Endodermal cell (in vitro differentiated cells): ENCODE measurements around the gene IFNL2. TPM values are rescaled to one million over a fixed set of nuclear protein-coding genes. Genes with fewer than 3 reads are reported as not detected.

ENCODE experiments used
- DNase-seq: peaks from one replicate; pipeline ENCODE4 v3.0.0-alpha.2; 2017
- H3K27ac ChIP-seq: 2 replicates; pipeline ENCODE4 v1.5.1; 2013; ENCODE audit warnings: mild to moderate bottlenecking, low read depth, low read length, moderate library complexity
- H3K27me3 ChIP-seq: 2 replicates; pipeline ENCODE4 v1.6.1; 2013; ENCODE audit warnings: mild to moderate bottlenecking, low read length, moderate library complexity; ENCODE audit not compliant: insufficient read depth, control insufficient read depth, poor library complexity, severe bottlenecking
- H3K36me3 ChIP-seq: 2 replicates; pipeline ENCODE4 v1.7.0; 2013; ENCODE audit warnings: mild to moderate bottlenecking, low read length, moderate library complexity; ENCODE audit not compliant: control insufficient read depth, insufficient read depth
- H3K4me1 ChIP-seq: one replicate; pipeline ENCODE4 v1.7.0; 2013; ENCODE audit warnings: low read length; ENCODE audit not compliant: control insufficient read depth, insufficient read depth
- H3K4me3 ChIP-seq: 2 replicates; pipeline ENCODE4 v1.5.1; 2013; ENCODE audit warnings: mild to moderate bottlenecking, low read length, moderate library complexity
- H3K9ac ChIP-seq: 2 replicates; pipeline ENCODE4 v1.6.1; 2013; ENCODE audit warnings: mild to moderate bottlenecking, low read length, moderate library complexity; ENCODE audit not compliant: poor library complexity, severe bottlenecking; ENCODE audit errors: extremely low read depth
- H3K9me3 ChIP-seq: 2 replicates; pipeline ENCODE4 v1.6.1; 2013; ENCODE audit warnings: mild to moderate bottlenecking, low read length, moderate library complexity; ENCODE audit not compliant: control insufficient read depth
- H3K27ac Mint-ChIP-seq: 2 replicates; pipeline ENCODE4 v1.8.0; 2020; ENCODE audit warnings: mixed read lengths
- H3K27me3 Mint-ChIP-seq: 2 replicates; pipeline ENCODE4 v1.8.0; 2021; ENCODE audit warnings: mild to moderate bottlenecking, mixed read lengths; ENCODE audit not compliant: insufficient read depth
- H3K36me3 Mint-ChIP-seq: 2 replicates; pipeline ENCODE4 v1.8.0; 2020; ENCODE audit warnings: low read depth, mixed read lengths
- H3K4me1 Mint-ChIP-seq: 2 replicates; pipeline ENCODE4 v1.8.0; 2020; ENCODE audit warnings: mixed read lengths
- H3K4me3 Mint-ChIP-seq: 2 replicates; pipeline ENCODE4 v1.8.0; 2020; ENCODE audit warnings: mild to moderate bottlenecking, moderate library complexity, mixed read lengths
- H3K9me3 Mint-ChIP-seq: 2 replicates; pipeline ENCODE4 v1.8.0; 2020; ENCODE audit warnings: mild to moderate bottlenecking, mixed read lengths
- WGBS, 2 experiments: methylation state at CpG; one replicate each; pipeline versions ENCODE4 v1.1.5 to v1.1.7; 2013; ENCODE audit warnings: missing lambda C conversion rate in 2 of 2, mixed read lengths in 1 of 2; ENCODE audit not compliant: insufficient coverage in 1 of 2, insufficient read length in 1 of 2; 5-methylcytosine and 5-hydroxymethylcytosine counted together
- total RNA-seq, 2 donors: library from RNA; stranded (reverse); fragmentation: NEBNext Ultra II Directional in 1 of 2; extraction: Animal tissue kit (Norgen Biotek cat#: 25700) in 1 of 2; gene quantifications; 2 replicates in 1 of 2; 3 replicates in 1 of 2; pipeline ENCODE4 v1.2.1, GENCODE V29; 2021
- TF ChIP-seq, protein P1 (sequence below): fragments of 200-600 bp; sonication (generic); conservative IDR thresholded peaks from 2 replicates; pipeline ENCODE4 v1.5.0; 2021; ENCODE audit warnings: antibody characterized with exemption, mild to moderate bottlenecking

IFNL2 gene
- total RNA-seq, 2 donors from 2014 or later, result not detected

DNA sequence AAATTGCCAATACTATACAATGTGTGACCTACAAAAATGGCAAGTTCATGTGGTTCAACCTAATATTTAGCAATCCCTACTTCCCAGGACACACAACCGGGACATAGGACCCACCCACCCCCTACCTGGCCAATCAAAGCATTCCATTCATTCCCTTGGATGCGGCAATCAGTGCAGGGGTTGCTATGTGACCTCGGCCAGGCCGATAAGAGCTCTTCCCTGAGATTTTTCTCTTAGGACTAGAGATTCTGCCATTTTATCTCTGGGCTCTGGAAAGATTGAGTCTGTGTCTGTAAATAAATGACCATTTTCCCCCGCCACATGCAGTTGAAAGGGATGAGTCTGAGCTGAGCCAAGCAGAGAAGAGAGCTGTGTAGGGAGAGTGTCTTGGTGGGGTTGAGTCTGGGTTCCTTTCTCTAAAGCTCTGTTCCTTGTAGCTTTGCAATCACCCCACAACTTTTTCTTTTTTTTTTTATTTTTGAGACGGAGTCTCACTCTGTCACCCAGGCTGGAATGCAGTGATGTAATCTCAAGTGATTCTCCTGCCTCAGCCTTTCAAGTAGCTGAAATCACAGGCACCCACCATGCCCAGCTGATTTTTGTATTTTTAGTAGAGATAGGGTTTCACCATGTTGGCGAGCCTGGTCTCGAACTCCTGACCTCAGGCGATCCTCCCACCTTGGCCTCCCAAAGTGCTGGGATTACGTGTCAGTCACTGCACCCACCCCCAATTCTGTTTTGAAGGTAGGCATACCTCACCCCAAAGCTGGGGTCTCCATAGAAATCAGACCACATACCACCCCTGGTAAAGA lies 35.4 kb downstream of the IFNL2 start:
- Mint-ChIP-seq H3K36me3 (no peaks in the 10 kb centered on the region), H3K4me1 (peaks cover 6% of the 10 kb centered on the region), H3K9me3 (no peaks in the 10 kb centered on the region), H3K27me3 (peaks cover 50% of the 10 kb centered on the region), H3K27ac (no peak overlapping the region), H3K4me3 (no peak overlapping the region)
- Histone ChIP-seq H3K9me3 (no peaks in the 10 kb centered on the region), H3K4me1 (no peaks in the 10 kb centered on the region), H3K36me3 (no peaks in the 10 kb centered on the region), H3K9ac (no peak overlapping the region), H3K27me3 (peaks cover 39% of the 10 kb centered on the region), H3K27ac (no peak overlapping the region), H3K4me3 (no peak overlapping the region)
- TF ChIP-seq, protein P1, sequence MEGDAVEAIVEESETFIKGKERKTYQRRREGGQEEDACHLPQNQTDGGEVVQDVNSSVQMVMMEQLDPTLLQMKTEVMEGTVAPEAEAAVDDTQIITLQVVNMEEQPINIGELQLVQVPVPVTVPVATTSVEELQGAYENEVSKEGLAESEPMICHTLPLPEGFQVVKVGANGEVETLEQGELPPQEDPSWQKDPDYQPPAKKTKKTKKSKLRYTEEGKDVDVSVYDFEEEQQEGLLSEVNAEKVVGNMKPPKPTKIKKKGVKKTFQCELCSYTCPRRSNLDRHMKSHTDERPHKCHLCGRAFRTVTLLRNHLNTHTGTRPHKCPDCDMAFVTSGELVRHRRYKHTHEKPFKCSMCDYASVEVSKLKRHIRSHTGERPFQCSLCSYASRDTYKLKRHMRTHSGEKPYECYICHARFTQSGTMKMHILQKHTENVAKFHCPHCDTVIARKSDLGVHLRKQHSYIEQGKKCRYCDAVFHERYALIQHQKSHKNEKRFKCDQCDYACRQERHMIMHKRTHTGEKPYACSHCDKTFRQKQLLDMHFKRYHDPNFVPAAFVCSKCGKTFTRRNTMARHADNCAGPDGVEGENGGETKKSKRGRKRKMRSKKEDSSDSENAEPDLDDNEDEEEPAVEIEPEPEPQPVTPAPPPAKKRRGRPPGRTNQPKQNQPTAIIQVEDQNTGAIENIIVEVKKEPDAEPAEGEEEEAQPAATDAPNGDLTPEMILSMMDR, result no peak
- WGBS, 2 experiments, result 55 to 65% methylated on average over 8 to 10 of the region's 10 CpGs
- DNase-seq, result peak; percentile 82

DNA sequence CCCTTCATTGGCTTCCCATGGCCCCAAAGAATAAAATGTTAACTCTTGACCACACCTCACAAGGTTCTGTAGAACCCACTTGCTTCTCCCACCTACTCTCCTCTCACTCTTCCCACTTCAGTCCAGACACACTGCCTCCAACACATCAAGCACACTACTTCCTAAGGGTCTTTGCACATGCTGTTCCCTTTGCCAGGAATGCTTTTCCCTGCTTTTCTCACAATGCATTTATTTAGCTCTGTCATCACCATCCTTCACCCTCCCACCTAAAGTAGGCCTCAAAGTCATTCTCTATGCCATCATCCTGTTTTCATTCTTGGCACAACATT lies 36.0 kb downstream of the IFNL2 start:
- H3K9me3 Mint-ChIP-seq, result no peaks in the 10 kb centered on the region
- peaks cover 6% of the 10 kb centered on the region for H3K4me1 Mint-ChIP-seq
- Histone ChIP-seq H3K27me3 (peaks cover 44% of the 10 kb centered on the region), H3K27ac (no peak overlapping the region), H3K9ac (no peak overlapping the region), H3K4me3 (no peak overlapping the region), H3K36me3 (no peaks in the 10 kb centered on the region), H3K4me1 (no peaks in the 10 kb centered on the region), H3K9me3 (no peaks in the 10 kb centered on the region)
- no peak for DNase-seq
- no peak overlapping the region for H3K4me3 Mint-ChIP-seq
- H3K27ac Mint-ChIP-seq, result no peak overlapping the region
- H3K27me3 Mint-ChIP-seq, result peaks cover 55% of the 10 kb centered on the region
- TF ChIP-seq, protein P1, result no peak
- no peaks in the 10 kb centered on the region for H3K36me3 Mint-ChIP-seq

GRCh38 chr19:39304701-39305571 lies 36.7 kb downstream of the IFNL2 start:
- TF ChIP-seq, protein P1, result no peak
- Histone ChIP-seq H3K4me1 (no peaks in the 10 kb centered on the region), H3K9ac (no peak overlapping the region), H3K36me3 (no peaks in the 10 kb centered on the region), H3K9me3 (no peaks in the 10 kb centered on the region), H3K27ac (no peak overlapping the region), H3K27me3 (peaks cover 44% of the 10 kb centered on the region), H3K4me3 (no peak overlapping the region)
- H3K36me3 Mint-ChIP-seq, result no peaks in the 10 kb centered on the region
- H3K4me1 Mint-ChIP-seq, result peaks cover 6% of the 10 kb centered on the region
- 49 to 70% methylated on average over 4 to 6 of the region's 6 CpGs for WGBS, 2 experiments
- peaks cover 59% of the 10 kb centered on the region for H3K27me3 Mint-ChIP-seq
- H3K27ac Mint-ChIP-seq, result no peak overlapping the region
- peak; percentile 56 for DNase-seq
- H3K9me3 Mint-ChIP-seq, result no peaks in the 10 kb centered on the region
- H3K4me3 Mint-ChIP-seq, result no peak overlapping the region
